ENCODE measurements around the gene SYPL2.

GRCh38 chr1:109468903-109469302 is 2.6 kb downstream of the SYPL2 start:
- no peak for TF ChIP-seq ZFP30 (CRISPR knock-in tag; IDR thresholded peaks at IDR 0.05)
- no peak for TF ChIP-seq CREB5 (CRISPR knock-in tag; IDR thresholded peaks at IDR 0.05; ENCODE audit: low read depth)
- no peak for TF ChIP-seq ARNTL (CRISPR knock-in tag; IDR thresholded peaks at IDR 0.05; ENCODE audit: borderline replicate concordance, low read depth)
- TF ChIP-seq ZFP3 (CRISPR knock-in tag; IDR thresholded peaks at IDR 0.05), result no peak
- no peak for TF ChIP-seq ZC3H10 (CRISPR knock-in tag; IDR thresholded peaks at IDR 0.05)
- TF ChIP-seq CSDC2 (CRISPR knock-in tag; IDR thresholded peaks at IDR 0.05), result no peak
